Naive thymus-derived CD8-positive, alpha-beta T cell (primary cell): Measurements from ENCODE around the gene SLC16A3. TPM values are rescaled to one million over a fixed set of nuclear protein-coding genes. Genes with fewer than 3 reads are reported as not detected.

Experiments
- microRNA-seq: library from miRNA; unstranded; fragments of <30 nt; microRNA quantifications from one replicate; pipeline ENCODE4 v1.2.0, GENCODE V29; 2022; ENCODE audit warnings: borderline microRNAs expressed
- polyA plus RNA-seq, 3 donors: library from polyadenylated mRNA; unstranded; fragments of 300-500 nt; fragmentation: Illumina TruSeq; gene quantifications; one replicate each; pipeline ENCODE4 v1.2.3, GENCODE V29; 2021
- total RNA-seq, 8 experiments: library from RNA in 2 of 8; stranded (reverse) in 2 of 8; gene quantifications; one replicate each; pipeline ENCODE4 v1.2.3 and lab custom pipeline; 2021 to 2026

Gene SLC16A3
- total and polyA plus RNA-seq, 5 experiments from 2014 or later, result 0.91 to 11.6 (median 1.5) TPM

Small RNA genes within 50 kb of the gene (microRNA-seq; reads per million reads assigned to microRNA genes)
- gene MIR6787, result not detected

Other genes with a start within 250 kb of the SLC16A3 start
- 10 to 100 TPM; 33.6 to 37.6 TPM for gene CENPX, start 206.2 kb upstream of the SLC16A3 start, total RNA-seq
- gene CENPX, start 206.2 kb upstream of the SLC16A3 start, polyA plus RNA-seq, result 10 to 100 TPM; 42.7 to 63.0 (median 50.7) TPM
- 10 to 100 TPM; 11.4 to 12.5 TPM for gene LRRC45, start 205.7 kb upstream of the SLC16A3 start, total RNA-seq
- gene LRRC45, start 205.7 kb upstream of the SLC16A3 start, polyA plus RNA-seq, result 1 to 10 TPM; 2.7 to 6.0 (median 4.2) TPM
- gene RAC3, start 197.4 kb upstream of the SLC16A3 start, total RNA-seq, result 1 to 10 TPM; 1.4 to 1.5 TPM
- gene RAC3, start 197.4 kb upstream of the SLC16A3 start, polyA plus RNA-seq, result not detected
- gene DCXR, start 191.3 kb upstream of the SLC16A3 start, total RNA-seq, result 10 to 100 TPM; 72.5 to 81.0 TPM
- 100 to 1,000 TPM; 113 to 185 (median 127) TPM for gene DCXR, start 191.3 kb upstream of the SLC16A3 start, polyA plus RNA-seq
- 10 to 100 TPM; 38.5 to 42.1 TPM for gene RFNG, start 177.2 kb upstream of the SLC16A3 start, total RNA-seq
- 1 to 10 TPM; 2.2 to 8.5 (median 4.8) TPM for gene RFNG, start 177.2 kb upstream of the SLC16A3 start, polyA plus RNA-seq
- 10 to 100 TPM; 88.2 to 91.4 TPM for gene GPS1, start 177.1 kb upstream of the SLC16A3 start, total RNA-seq
- gene GPS1, start 177.1 kb upstream of the SLC16A3 start, polyA plus RNA-seq, result 100 to 1,000 TPM; 122 to 140 (median 126) TPM
- gene DUS1L, start 163.2 kb upstream of the SLC16A3 start, total RNA-seq, result 100 to 1,000 TPM; 142 to 151 TPM
- 100 to 1,000 TPM in 1 of 3 donors, 10 to 100 TPM in 2; 68.6 to 167 (median 92.1) TPM for gene DUS1L, start 163.2 kb upstream of the SLC16A3 start, polyA plus RNA-seq
- gene FASN, start 130.8 kb upstream of the SLC16A3 start, total RNA-seq, result 10 to 100 TPM; 28.3 to 32.3 TPM
- 1 to 10 TPM in 1 of 3 donors, under 1 TPM in 2; 0.33 to 2.4 (median 0.80) TPM for gene FASN, start 130.8 kb upstream of the SLC16A3 start, polyA plus RNA-seq
- gene CCDC57, start 16.2 kb upstream of the SLC16A3 start, total RNA-seq, result 10 to 100 TPM; 72.9 to 80.0 TPM
- 10 to 100 TPM; 39.6 to 53.5 (median 42.4) TPM for gene CCDC57, start 16.2 kb upstream of the SLC16A3 start, polyA plus RNA-seq
- gene CSNK1D, start 44.7 kb downstream of the SLC16A3 start, total RNA-seq, result 100 to 1,000 TPM; 184 to 201 TPM
- gene CSNK1D, start 44.7 kb downstream of the SLC16A3 start, polyA plus RNA-seq, result 10 to 100 TPM; 47.6 to 72.1 (median 48.6) TPM
- gene CD7, start 88.6 kb downstream of the SLC16A3 start, total RNA-seq, result 10 to 100 TPM; 66.9 to 67.8 TPM
- 100 to 1,000 TPM; 166 to 233 (median 205) TPM for gene CD7, start 88.6 kb downstream of the SLC16A3 start, polyA plus RNA-seq
- under 1 TPM in 1 of 2 experiments, not detected in 1; 0.18 TPM for gene SECTM1, start 104.7 kb downstream of the SLC16A3 start, total RNA-seq
- 1 to 10 TPM in 1 of 3 donors, not detected in 2; 1.2 TPM for gene SECTM1, start 104.7 kb downstream of the SLC16A3 start, polyA plus RNA-seq
- not detected for gene TEX19, start 130.2 kb downstream of the SLC16A3 start, total RNA-seq
- not detected for gene TEX19, start 130.2 kb downstream of the SLC16A3 start, polyA plus RNA-seq
- gene UTS2R, start 142.7 kb downstream of the SLC16A3 start, total RNA-seq, result not detected
- not detected for gene UTS2R, start 142.7 kb downstream of the SLC16A3 start, polyA plus RNA-seq
- 100 to 1,000 TPM; 112 to 122 TPM for gene HEXD, start 189.3 kb downstream of the SLC16A3 start, total RNA-seq
- gene HEXD, start 189.3 kb downstream of the SLC16A3 start, polyA plus RNA-seq, result 10 to 100 TPM; 12.1 to 18.8 (median 12.2) TPM
- 10 to 100 TPM; 25.6 to 29.1 TPM for gene OGFOD3, start 189.5 kb downstream of the SLC16A3 start, total RNA-seq
- 10 to 100 TPM; 32.4 to 35.2 (median 32.6) TPM for gene OGFOD3, start 189.5 kb downstream of the SLC16A3 start, polyA plus RNA-seq
- 100 to 1,000 TPM; 207 to 213 TPM for gene CYBC1, start 221.7 kb downstream of the SLC16A3 start, total RNA-seq
- 100 to 1,000 TPM; 133 to 149 (median 147) TPM for gene CYBC1, start 221.7 kb downstream of the SLC16A3 start, polyA plus RNA-seq
- 10 to 100 TPM; 70.1 to 83.9 TPM for gene NARF, start 229.7 kb downstream of the SLC16A3 start, total RNA-seq
- 100 to 1,000 TPM in 2 of 3 donors, 10 to 100 TPM in 1; 93.6 to 127 (median 110) TPM for gene NARF, start 229.7 kb downstream of the SLC16A3 start, polyA plus RNA-seq